HG03060 (cell line): ENCODE data around the gene ACOT13.
"Not testable (repeated sequence)": the region's sequence is repeated elsewhere in the genome, so short reads cannot be mapped to it uniquely, and the experiment has no call there.

Experiments
- ATAC-seq: cut with Tn5 transposase; IDR thresholded peaks from one replicate; pipeline ENCODE4 v1.9.1; 2021; ENCODE audit warnings: low read depth, moderate number of reproducible peaks; ENCODE audit not compliant: unreplicated experiment

The ACOT13 gene

DNA sequence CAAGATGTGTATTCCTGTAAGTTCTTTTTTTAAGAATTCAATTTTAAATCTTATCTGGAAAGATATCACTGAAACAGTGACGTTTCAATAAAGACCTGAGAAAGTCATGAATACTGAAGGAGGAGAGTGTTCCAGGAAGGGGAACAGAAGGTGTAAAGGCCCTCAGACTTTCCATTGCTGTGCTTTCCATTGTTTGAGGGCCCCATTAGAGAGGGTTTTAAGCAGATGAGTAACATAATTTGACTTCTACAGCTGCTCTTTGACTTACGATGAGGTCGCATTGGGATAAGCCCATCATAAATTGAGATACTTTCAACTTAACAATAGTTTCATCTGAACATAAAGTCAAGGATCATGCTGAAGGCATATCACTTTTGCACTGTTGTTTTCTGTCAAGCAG lies 24.7 kb downstream of the ACOT13 start:
- no peak for ATAC-seq

DNA sequence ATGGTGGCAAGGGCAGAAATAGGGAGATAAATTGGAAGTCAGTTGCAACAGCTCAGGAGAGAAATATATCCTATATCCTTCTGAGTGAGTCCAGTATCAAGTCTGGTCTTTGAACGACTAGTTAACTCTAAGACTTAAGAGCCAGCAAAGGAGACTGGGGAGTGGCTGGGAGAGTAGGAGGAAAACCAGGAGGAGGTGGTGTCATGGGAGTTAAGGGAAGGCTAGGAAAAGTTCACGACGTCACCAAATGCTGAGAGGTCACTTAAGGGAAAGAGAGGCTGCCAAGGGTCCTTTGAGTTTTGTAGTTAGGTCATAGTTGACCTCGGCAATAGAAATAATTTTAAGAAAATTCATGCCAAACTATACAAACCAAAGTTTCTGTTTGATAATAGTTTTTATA lies 25.1 kb downstream of the ACOT13 start:
- no peak for ATAC-seq

DNA sequence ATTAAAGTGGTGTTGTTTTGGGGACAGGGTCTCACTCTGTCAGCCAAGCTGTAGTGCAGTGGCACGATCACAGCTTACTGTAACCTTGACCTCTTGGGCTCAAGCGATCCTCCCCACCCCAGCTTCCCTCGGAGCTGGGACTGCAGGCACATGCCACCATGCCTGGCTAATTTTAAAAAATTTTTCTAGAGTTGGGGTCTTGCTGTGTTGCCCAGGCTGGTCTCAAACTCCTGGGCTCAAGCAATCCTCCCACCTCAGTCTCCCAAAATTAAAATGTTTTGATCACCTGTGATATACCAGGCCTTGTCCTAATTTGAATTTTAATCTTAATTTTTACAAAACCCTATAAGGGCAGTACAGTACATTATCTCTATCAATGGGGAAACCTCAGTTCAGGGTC lies 25.5 kb downstream of the ACOT13 start:
- ATAC-seq: no peak

DNA sequence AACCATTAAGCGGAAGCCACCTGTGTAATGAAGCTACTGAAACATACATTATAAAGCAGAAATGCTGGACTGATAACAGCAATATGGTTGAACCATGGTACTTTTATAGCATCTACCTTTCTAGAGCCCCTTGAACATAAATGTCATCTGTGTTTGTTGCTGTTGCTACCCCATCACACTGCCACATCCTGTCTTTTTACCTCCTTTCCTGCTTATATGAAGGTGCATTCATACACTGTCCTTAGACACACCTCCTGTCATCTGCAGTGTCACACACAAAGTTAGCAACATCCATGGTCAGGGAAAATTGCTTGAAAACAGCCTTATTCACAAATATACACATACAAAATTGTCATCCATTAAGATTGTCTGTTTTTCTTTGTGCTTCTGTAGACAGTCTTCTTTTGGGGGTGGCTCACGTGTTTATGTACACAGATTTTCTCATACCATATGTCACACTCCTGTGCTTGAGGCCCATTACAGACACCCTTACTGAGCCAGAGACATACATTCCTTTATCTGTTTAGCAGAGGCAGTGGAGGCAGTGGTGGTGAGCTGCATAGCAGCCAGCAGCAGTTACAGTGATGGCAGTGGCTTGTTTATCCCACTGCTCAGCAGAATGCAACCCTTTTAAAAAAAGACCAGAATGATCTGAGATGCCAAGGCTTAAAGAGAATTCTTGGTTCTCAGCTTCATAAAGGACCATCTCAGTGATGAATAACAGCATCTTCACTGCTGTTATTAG lies 26.1 kb downstream of the ACOT13 start:
- ATAC-seq: no peak

DNA sequence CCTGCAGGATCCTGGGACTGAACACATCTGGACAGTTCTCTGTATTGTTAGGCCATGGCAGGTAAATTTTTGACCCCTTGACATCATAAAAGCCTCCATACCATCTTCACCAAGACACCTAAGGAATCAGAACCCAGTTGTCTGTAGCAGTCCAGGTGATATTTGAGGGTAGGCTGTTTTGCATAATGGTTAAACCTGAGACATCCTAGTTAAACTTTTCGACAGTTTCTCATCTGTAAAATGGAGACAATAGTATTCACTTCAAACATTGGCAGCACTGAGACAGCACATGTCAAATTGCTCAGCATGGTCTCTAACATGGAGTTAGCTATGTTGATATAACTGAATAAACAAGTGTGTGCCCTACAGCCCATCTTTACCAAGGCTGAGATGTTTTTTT lies 27.3 kb downstream of the ACOT13 start:
- ATAC-seq: no peak

GRCh38 chr6:24695635-24696034 lies 28.8 kb downstream of the ACOT13 start:
- not testable (repeated sequence) for ATAC-seq

DNA sequence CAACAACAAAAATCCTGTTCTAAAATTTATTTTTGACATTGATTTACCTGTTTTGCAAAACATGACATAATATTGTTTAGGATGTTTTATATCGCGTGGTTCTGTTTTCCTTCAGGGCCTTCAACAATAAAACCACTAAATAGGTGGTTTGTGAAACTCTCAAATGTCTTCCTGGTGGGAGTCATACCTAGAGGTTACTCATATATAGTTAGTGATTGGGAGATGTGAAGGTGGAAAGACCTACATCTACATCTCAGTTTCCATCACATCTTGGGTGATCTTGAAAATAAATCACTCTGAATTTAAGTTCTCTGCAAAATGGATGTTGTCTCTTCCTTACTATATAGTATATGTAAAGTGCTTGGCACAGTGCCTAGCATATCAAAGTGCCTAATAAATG lies 29.2 kb downstream of the ACOT13 start:
- no peak for ATAC-seq

GRCh38 chr6:24699521-24700359 lies 32.9 kb downstream of the ACOT13 start:
- ATAC-seq: no peak

DNA sequence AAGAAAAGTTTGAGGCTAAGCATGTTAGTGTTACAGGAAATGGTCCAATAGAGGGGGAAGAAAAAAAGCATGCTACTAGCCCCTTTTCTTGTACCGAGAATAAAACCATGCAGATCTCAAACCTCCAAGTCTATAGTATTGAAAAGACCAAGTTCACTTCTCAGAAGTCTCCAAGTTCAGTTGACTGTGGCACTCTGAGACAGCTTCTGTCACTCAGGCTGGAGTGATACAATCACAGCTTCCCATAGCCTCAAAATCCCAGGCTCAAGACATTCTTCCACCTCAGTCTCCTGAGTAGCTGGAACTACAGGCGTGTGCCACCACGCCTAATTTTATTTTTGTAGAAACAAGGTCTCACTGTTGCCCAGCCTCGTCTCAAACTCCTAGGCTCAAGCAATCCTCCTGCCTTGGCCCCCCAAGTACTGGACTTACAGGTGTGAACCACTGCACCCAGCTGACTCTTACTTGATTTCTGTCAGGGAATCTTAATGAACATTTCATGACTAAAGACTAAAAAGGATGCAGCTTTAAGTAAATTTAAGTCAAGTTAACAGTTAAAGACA lies 35.9 kb downstream of the ACOT13 start:
- no peak for ATAC-seq

DNA sequence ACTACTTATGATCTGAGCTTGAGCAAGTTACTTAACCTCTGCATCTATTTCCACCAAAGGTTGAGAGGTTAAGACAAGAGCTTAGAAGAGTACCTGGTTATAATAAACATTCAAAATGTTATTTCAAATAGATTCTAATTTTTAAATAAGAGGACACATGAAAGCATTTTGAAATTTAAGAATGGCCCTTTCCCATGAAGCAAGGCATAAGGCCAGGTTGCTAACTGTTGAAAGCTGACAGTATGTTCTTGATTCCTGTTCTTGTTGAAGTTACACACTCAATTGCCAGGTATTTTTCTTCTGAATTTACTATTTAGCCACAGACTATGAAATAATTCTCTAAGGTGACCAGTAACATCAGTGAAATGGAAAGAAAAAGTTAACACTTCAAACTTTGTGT lies 37.6 kb downstream of the ACOT13 start:
- no peak for ATAC-seq

DNA sequence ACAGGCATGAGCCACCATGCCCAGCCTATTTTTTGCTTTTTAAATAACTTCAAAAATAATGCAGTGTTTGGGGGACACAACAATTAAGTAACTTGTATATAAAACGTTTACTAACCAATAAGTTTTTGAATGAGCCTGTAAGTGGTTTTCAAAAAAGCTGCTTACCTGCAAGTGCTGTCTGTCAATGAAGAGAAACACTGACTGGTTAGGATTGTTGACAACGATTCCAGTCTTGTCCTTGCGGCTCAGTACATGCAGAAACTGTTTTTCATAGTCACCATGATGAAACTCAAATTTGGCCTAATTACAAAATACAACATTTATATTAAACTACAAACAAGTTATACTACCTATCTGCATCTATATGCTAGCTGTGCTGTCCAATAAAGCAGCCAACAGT lies 41.7 kb downstream of the ACOT13 start:
- ATAC-seq: no peak

GRCh38 chr6:24709014-24709711 lies 42.3 kb downstream of the ACOT13 start:
- ATAC-seq: no peak

GRCh38 chr6:24710519-24711303 lies 43.8 kb downstream of the ACOT13 start:
- no peak for ATAC-seq

DNA sequence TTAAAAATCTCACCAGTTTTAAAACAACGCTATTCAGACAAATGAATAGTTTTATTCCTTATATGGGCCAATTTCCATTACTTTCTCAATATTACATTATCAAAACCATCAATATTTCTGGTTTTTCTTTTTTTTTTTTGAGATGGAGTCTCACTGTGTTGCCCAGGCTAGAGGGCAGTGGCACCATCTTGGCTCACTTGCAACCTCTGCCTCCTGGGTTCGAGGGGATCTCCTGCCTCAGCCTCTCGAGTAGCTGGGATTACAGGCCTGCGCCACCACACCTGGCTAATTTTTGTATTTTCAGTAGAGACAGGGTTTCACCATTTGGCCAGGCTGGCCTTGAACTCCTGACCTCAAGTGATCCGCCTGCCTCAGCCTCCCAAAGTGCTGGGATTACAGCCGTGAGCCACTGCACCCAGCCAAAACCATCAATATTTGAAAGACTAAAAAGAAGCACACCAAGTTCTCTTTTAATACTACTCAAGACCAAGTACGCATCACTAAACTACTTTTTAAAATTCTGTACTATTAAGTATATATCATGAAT lies 49.8 kb downstream of the ACOT13 start:
- not testable (repeated sequence) for ATAC-seq

DNA sequence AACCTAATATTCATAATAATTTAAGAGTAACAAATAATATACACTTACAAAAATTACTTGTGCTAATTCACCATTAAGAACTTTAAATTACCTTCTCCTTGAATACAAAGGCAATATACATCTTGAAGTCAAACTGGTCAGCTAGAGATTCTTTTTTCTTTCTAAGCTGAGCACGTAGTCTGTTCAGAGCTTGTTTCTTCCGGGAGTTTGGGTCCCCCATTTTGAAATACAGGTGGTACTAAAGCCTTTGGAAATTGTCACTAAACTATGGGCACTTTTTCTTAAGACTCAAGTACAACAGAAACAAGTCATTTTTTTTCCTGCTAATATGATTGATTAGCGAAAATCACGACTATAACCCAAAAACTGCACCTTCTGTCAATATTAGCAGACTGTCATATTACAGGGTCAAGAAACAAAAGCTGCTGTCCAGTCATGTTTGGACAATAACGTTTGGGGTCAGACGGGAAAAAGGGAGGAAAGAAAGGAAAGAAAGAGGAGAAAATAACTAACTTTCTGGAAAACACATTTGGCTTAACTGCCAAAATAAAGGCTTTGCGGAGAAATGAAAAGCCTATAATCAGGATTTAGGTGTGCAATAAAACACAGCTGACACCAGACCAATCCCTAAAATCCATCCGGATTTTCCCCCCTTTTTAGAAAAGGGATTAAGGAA lies 51.7 kb downstream of the ACOT13 start:
- ATAC-seq: no peak

- no peak for ATAC-seq
These were observed 52.5 kb downstream of the ACOT13 start, which contains the start of gene C6orf62 for GRCh38 chr6:24719125-24719971. Gene C6orf62, minus strand, starts transcription at chr6:24719154. Its CDS starts 486 bp downstream, at chr6:24718668.

- ATAC-seq: no peak
These were observed 53.3 kb downstream of the ACOT13 start for GRCh38 chr6:24720131-24720603.
